IMR-90 (cell line): ENCODE data around the gene CSNK2B. TPM values are rescaled to one million over a fixed set of nuclear protein-coding genes. Genes with fewer than 3 reads are reported as not detected.

Experiments used
- ATAC-seq: fragments of 200-7000 bp; cut with Tn5 transposase; 2 replicates; pipeline ENCODE4 v1.9.1; 2020; ENCODE audit warnings: low read depth, mild to moderate bottlenecking, moderate library complexity
- BruUV-seq: library from RNA; stranded (reverse); fragments of 400-500 nt; replicated peaks from 2 replicates; lab custom pipeline; 2021; lab: Mats Ljungman, UMichigan
- CTCF ChIA-PET: fragments of 300-600 bp; formaldehyde crosslinking; extraction: SDS; loops from one replicate; lab custom pipeline; 2021; ENCODE audit warnings: antibody characterized with exemption; lab: Yijun Ruan, JAX
- POLR2A ChIA-PET: fragments of 300-600 bp; sonication (Branson Sonifier 250); formaldehyde crosslinking; loops from one replicate; lab custom pipeline; 2022; ENCODE audit warnings: antibody characterized with exemption; ENCODE audit not compliant: unreplicated experiment; lab: Charles Lee
- DNase-seq: peaks from one replicate; pipeline ENCODE4 v3.0.0; 2013
- H2AFZ ChIP-seq: replicated peaks from 2 replicates; pipeline ENCODE3; 2013; ENCODE audit warnings: low read length, mild to moderate bottlenecking; ENCODE audit not compliant: poor library complexity
- H2AK5ac ChIP-seq: 2 replicates; pipeline ENCODE4 v1.6.1; 2013; ENCODE audit warnings: low read depth, low read length, inconsistent platforms
- H2AK9ac ChIP-seq: replicated peaks from 2 replicates; pipeline ENCODE3; 2013; ENCODE audit warnings: mild to moderate bottlenecking, low read depth, low read length, moderate library complexity; ENCODE audit not compliant: poor library complexity
- H2BK120ac ChIP-seq: 2 replicates; pipeline ENCODE4 v1.6.1; 2013; ENCODE audit warnings: low read depth, low read length, inconsistent platforms
- H2BK15ac ChIP-seq: 3 replicates; pipeline ENCODE4 v1.6.1; 2013; ENCODE audit warnings: low read depth, low read length, inconsistent platforms
- H2BK20ac ChIP-seq: 2 replicates; pipeline ENCODE4 v1.6.1; 2013; ENCODE audit warnings: low read depth, mild to moderate bottlenecking, inconsistent platforms, low read length, moderate library complexity
- H2BK5ac ChIP-seq: 2 replicates; pipeline ENCODE4 v1.6.1; 2013; ENCODE audit warnings: mild to moderate bottlenecking, low read depth, low read length, inconsistent platforms; ENCODE audit not compliant: poor library complexity, severe bottlenecking
- H3K14ac ChIP-seq: replicated peaks from 2 replicates; pipeline ENCODE4 v1.6.1; 2013; ENCODE audit warnings: low read depth, low read length, inconsistent platforms
- H3K18ac ChIP-seq: 2 replicates; pipeline ENCODE4 v1.6.1; 2013; ENCODE audit warnings: low read depth, low read length, control low read depth
- H3K23ac ChIP-seq: 2 replicates; pipeline ENCODE4 v1.6.1; 2013; ENCODE audit warnings: low read depth, low read length, inconsistent platforms
- H3K27ac ChIP-seq: 2 replicates; pipeline ENCODE4 v1.5.1; 2013; ENCODE audit warnings: mild to moderate bottlenecking, control low read depth, low read length; ENCODE audit not compliant: insufficient read depth
- H3K27me3 ChIP-seq: 2 replicates; pipeline ENCODE4 v1.6.1; 2013; ENCODE audit warnings: low read length; ENCODE audit not compliant: control insufficient read depth, insufficient read depth
- H3K36me3 ChIP-seq: 2 replicates; pipeline ENCODE4 v1.6.1; 2013; ENCODE audit warnings: low read length, mixed read lengths; ENCODE audit not compliant: control insufficient read depth, insufficient read depth
- H3K4ac ChIP-seq: 2 replicates; pipeline ENCODE4 v1.6.1; 2013; ENCODE audit warnings: low read depth, low read length, inconsistent platforms
- H3K4me1 ChIP-seq: 2 replicates; pipeline ENCODE4 v1.6.1; 2013; ENCODE audit warnings: low read length, mixed read lengths; ENCODE audit not compliant: control insufficient read depth, insufficient read depth
- H3K4me2 ChIP-seq: 2 replicates; pipeline ENCODE4 v1.6.1; 2013; ENCODE audit warnings: low read depth, mild to moderate bottlenecking, control low read depth, low read length, moderate library complexity
- H3K4me3 ChIP-seq: 2 replicates; pipeline ENCODE4 v1.5.1; 2013; ENCODE audit warnings: low read depth, mild to moderate bottlenecking, control low read depth, low read length, moderate library complexity; ENCODE audit not compliant: insufficient read depth
- H3K56ac ChIP-seq: 2 replicates; pipeline ENCODE4 v1.6.1; 2013; ENCODE audit warnings: low read length, inconsistent platforms; ENCODE audit not compliant: insufficient read depth; ENCODE audit errors: extremely low read depth
- H3K79me1 ChIP-seq, 2 experiments: 2 replicates each; pipeline ENCODE4 v1.6.1; 2013; ENCODE audit warnings: low read length in 2 of 2, inconsistent platforms in 1 of 2, low read depth in 1 of 2
- H3K9ac ChIP-seq: 2 replicates; pipeline ENCODE4 v1.6.1; 2013; ENCODE audit warnings: low read depth, low read length, control low read depth
- H3K9me1 ChIP-seq: 2 replicates; pipeline ENCODE4 v1.6.1; 2013; ENCODE audit warnings: low read length, inconsistent platforms; ENCODE audit not compliant: insufficient read depth
- H3K9me3 ChIP-seq: 2 replicates; pipeline ENCODE4 v1.6.1; 2013; ENCODE audit warnings: low read length; ENCODE audit not compliant: control insufficient read depth, insufficient read depth
- H4K20me1 ChIP-seq: 2 replicates; pipeline ENCODE4 v1.6.1; 2013; ENCODE audit warnings: low read length, inconsistent platforms; ENCODE audit not compliant: insufficient read depth
- H4K5ac ChIP-seq: 2 replicates; pipeline ENCODE4 v1.6.1; 2013; ENCODE audit warnings: mild to moderate bottlenecking, low read depth, low read length, control low read depth
- H4K8ac ChIP-seq, 2 experiments: 2 replicates each; pipeline ENCODE4 v1.6.1; 2013; ENCODE audit warnings: low read depth in 2 of 2, low read length in 2 of 2, control low read depth in 1 of 2, inconsistent platforms in 1 of 2
- H4K91ac ChIP-seq: 2 replicates; pipeline ENCODE4 v1.6.1; 2013; ENCODE audit warnings: low read depth, low read length, inconsistent platforms; ENCODE audit not compliant: insufficient read depth
- BHLHE40 ChIP-seq: fragments of 150-350 bp; IDR thresholded peaks from 2 replicates; pipeline ENCODE4 v1.6.1; 2016; ENCODE audit warnings: mild to moderate bottlenecking, low read depth, low read length
- CHD1 ChIP-seq: IDR thresholded peaks from 2 replicates; pipeline ENCODE4 v1.6.1; 2012; ENCODE audit warnings: low read depth, low read length, improper control_type of control experiment
- FOS ChIP-seq: fragments of 150-350 bp; IDR thresholded peaks from 2 replicates; pipeline ENCODE4 v1.6.1; 2016; ENCODE audit warnings: low read depth, low read length
- MAFK ChIP-seq: IDR thresholded peaks from 2 replicates; pipeline ENCODE4 v1.6.1; 2012; ENCODE audit warnings: low read depth, low read length, improper control_type of control experiment
- MAZ ChIP-seq: IDR thresholded peaks from 2 replicates; pipeline ENCODE4 v1.6.1; 2012; ENCODE audit warnings: low read depth, mild to moderate bottlenecking, low read length, improper control_type of control experiment, moderate library complexity, borderline replicate concordance
- MXI1 ChIP-seq: IDR thresholded peaks from 2 replicates; pipeline ENCODE4 v1.6.1; 2012; ENCODE audit warnings: low read depth, mild to moderate bottlenecking, low read length, moderate library complexity, borderline replicate concordance
- NFE2L2 ChIP-seq: fragments of 150-350 bp; IDR thresholded peaks from 2 replicates; pipeline ENCODE4 v1.6.1; 2016; ENCODE audit warnings: low read depth, mild to moderate bottlenecking, low read length
- RAD21 ChIP-seq: IDR thresholded peaks from 2 replicates; pipeline ENCODE4 v1.6.1; 2012; ENCODE audit warnings: low read length, improper control_type of control experiment
- RFX5 ChIP-seq: IDR thresholded peaks from 2 replicates; pipeline ENCODE4 v1.8.0; 2012; ENCODE audit warnings: low read depth, mild to moderate bottlenecking, low read length, moderate library complexity
- SMC3 ChIP-seq: fragments of 150-350 bp; IDR thresholded peaks from 2 replicates; pipeline ENCODE4 v1.6.1; 2016; ENCODE audit warnings: low read depth, mild to moderate bottlenecking, antibody characterized with exemption, low read length, moderate library complexity
- WGBS, 2 experiments: methylation state at CpG; one replicate each; pipeline versions ENCODE4 v1.1.5 to v1.1.7; 2013; ENCODE audit warnings: missing lambda C conversion rate in 2 of 2; ENCODE audit not compliant: insufficient read length in 1 of 2; ENCODE audit errors: extremely low coverage in 2 of 2; 5-methylcytosine and 5-hydroxymethylcytosine counted together
- dilution Hi-C: fragments of 300-500 bp; cut with HindIII; formaldehyde crosslinking; loops from one replicate; pipeline ENCODE4 v1.14.3; 2018; ENCODE audit warnings: low sequenced_read_pairs; ENCODE audit not compliant: unreplicated experiment
- in situ Hi-C: fragments of 300-500 bp; cut with MboI; formaldehyde crosslinking; loops from 3 replicates; pipeline ENCODE4 v1.14.3; 2019; ENCODE audit warnings: low sequenced_read_pairs, inconsistent platforms, mixed read lengths
- intact Hi-C: fragments of 100-400 bp; cut with micrococcal nuclease; formaldehyde crosslinking; loops from 2 replicates; pipeline ENCODE4 v1.10.0; 2022
- polyA plus RNA-seq, 3 experiments: library from polyadenylated mRNA; depleted of rRNA; stranded (reverse); fragments of >200 nt; gene quantifications; 2 replicates each; pipeline ENCODE4 v1.2.3, GENCODE V29; 2012; ENCODE audit warnings: low replicate concordance in 1 of 3
- total RNA-seq: library from RNA; depleted of rRNA; stranded (reverse); fragments of >200 nt; gene quantifications from 2 replicates; pipeline ENCODE4 v1.2.3, GENCODE V29; 2012
- TF ChIP-seq, protein P1 (sequence below): fragments of 150-350 bp; IDR thresholded peaks from 2 replicates; pipeline ENCODE4 v1.6.1; 2016; ENCODE audit warnings: low read depth, mild to moderate bottlenecking, low read length, moderate library complexity, borderline replicate concordance
- TF ChIP-seq, protein P2 (sequence below): fragments of 150-350 bp; IDR thresholded peaks from 2 replicates; pipeline ENCODE4 v1.6.1; 2017; ENCODE audit warnings: mild to moderate bottlenecking, antibody characterized with exemption, low read length, low read depth

Gene CSNK2B
- total and polyA plus RNA-seq, 2 of the 4 experiments (the other 2 are of a cell fraction), result 194 to 240 TPM

DNA sequence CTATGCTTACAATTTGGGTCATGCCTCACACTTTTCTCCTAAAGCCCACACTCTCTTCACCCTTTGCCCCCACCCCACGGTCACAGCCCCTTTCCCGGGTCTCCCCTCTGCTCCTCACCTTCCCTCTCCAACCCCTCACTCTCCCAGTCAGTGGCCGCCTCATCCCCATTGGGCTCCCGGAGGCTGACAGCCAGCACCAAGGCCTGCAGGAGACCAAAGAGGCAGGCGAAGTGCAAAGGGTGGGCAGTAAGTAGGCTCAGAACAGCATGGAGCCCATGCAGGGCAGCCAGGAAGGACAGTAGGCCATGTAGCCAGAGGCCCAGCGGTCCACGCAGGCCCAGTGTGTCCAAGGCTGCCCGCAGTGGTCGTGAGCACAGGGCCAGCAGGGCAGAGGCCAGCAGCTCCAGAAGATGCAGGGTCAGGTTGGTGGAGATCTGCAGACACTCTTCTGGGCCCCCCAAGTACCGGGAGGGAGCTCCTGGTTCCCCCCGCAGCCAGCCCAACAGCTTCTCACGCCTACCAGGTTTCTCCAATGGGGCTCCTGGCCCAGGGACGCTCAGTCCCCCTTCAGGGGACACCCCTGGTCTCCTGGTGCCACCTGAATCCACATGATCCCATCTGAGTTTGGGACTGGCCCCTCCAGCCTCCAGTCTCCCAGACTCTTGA, 6.8 kb upstream of the CSNK2B start (continued):
- TF ChIP-seq, protein P1, sequence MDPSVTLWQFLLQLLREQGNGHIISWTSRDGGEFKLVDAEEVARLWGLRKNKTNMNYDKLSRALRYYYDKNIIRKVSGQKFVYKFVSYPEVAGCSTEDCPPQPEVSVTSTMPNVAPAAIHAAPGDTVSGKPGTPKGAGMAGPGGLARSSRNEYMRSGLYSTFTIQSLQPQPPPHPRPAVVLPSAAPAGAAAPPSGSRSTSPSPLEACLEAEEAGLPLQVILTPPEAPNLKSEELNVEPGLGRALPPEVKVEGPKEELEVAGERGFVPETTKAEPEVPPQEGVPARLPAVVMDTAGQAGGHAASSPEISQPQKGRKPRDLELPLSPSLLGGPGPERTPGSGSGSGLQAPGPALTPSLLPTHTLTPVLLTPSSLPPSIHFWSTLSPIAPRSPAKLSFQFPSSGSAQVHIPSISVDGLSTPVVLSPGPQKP, result no peak

DNA sequence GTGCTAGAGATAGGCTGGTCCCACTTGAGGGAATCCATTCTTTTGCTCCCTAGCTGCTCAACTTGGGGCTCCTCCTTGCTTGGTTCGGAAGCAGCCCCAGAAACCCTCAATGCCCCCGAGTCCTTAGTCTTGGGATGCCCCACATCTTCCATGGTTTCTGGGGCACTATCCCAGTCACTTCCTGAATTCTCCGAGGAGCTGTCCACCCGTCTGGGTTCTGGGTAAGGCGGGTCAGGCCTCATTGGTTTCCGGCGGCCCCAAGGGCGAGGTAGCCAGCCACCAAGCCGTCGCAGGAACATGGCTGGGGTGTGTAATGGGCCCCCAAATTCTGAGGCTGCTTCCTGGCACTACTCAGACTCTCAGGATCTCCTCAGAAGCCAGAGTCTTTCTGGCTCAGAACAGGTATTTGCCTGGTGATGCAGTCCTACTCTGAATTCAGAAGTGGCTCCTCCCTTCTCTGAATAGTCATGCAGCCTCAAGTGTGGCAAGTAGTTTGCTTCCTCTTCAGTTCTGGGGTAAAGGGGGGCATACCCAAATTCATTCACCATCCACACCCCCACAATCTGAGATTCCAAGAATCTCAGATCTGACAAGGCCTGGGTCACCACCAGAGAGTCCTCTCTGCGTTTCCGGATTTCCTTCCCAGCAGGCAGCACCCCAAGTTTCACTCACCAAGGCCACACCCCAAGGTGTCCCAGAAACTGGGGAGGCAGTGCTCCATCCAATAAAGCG, 6.1 kb upstream of the CSNK2B start:
- Histone ChIP-seq H3K56ac (peak overlapping the region; percentile 90), H2AFZ (peak overlapping the region; percentile 89), H3K9me3 (no peaks in the 10 kb centered on the region), H4K5ac (peak overlapping the region; percentile 57), H3K27ac (peak overlapping the region; percentile 93), H3K18ac (peak overlapping the region; percentile 47; the same call in 1 of the 2 replicates), H3K27me3 (no peaks in the 10 kb centered on the region), H4K8ac (peak overlapping the region; percentile 82 to 95), H3K4me2 (peak overlapping the region; percentile 87), H3K9ac (peak overlapping the region; percentile 98), H3K9me1 (peaks cover 17% of the 10 kb centered on the region; the same call in 1 of the 2 replicates), H2AK9ac (peak overlapping the region; percentile 90), H2BK120ac (peak overlapping the region; percentile 18; the same call in 1 of the 2 replicates), H3K4me3 (peak overlapping the region; percentile 92), H2BK20ac (no peak overlapping the region), H2BK5ac (peak overlapping the region; percentile 78), H3K4ac (peak overlapping the region; percentile 88), H4K20me1 (peaks cover 17% of the 10 kb centered on the region), H2BK15ac (no peak overlapping the region), H3K79me1 (peaks cover 26 to 80% of the 10 kb centered on the region in 2 experiments; a peak in 3 of 4 replicates), H3K36me3 (peaks cover 15% of the 10 kb centered on the region), H3K23ac (peak overlapping the region; percentile 57), H2AK5ac (peak overlapping the region; percentile 89), H4K91ac (peak overlapping the region; percentile 86), H3K4me1 (peaks cover 21% of the 10 kb centered on the region), H3K14ac (peak overlapping the region; percentile 95)
- in situ Hi-C loops, result no loop called here
- WGBS, 2 experiments, result 39% methylated on average over 7 of the region's 13 CpGs; no CpG with 5 or more reads in 1 of the 2 experiments
- intact Hi-C loops, result loop anchor here (5.0 kb wide), 1 partner anchor 172 kb away; no protein-coding TSS in a partner anchor
- dilution Hi-C loops, result no loop called here
- ChIA-PET POLR2A (interaction anchor here (1.0 to 1.1 kb wide), 2 partner anchors 43 to 161 kb away, joined by 3 read pairs; partner anchors contain the start of gene ABHD16A), CTCF (no interaction called here)
- TSS peak; percentile 43 for BruUV-seq
- ATAC-seq (no peak; the same call in 1 of the 2 replicates), DNase-seq (peak; percentile 23)
- TF ChIP-seq SMC3, result no peak
- TF ChIP-seq RFX5, result no peak
- TF ChIP-seq, protein P2, sequence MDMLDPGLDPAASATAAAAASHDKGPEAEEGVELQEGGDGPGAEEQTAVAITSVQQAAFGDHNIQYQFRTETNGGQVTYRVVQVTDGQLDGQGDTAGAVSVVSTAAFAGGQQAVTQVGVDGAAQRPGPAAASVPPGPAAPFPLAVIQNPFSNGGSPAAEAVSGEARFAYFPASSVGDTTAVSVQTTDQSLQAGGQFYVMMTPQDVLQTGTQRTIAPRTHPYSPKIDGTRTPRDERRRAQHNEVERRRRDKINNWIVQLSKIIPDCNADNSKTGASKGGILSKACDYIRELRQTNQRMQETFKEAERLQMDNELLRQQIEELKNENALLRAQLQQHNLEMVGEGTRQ, result no peak
- TF ChIP-seq MAFK, result no peak
- TF ChIP-seq MXI1, result no peak
- no peak for TF ChIP-seq FOS
- no peak for TF ChIP-seq CHD1
- no peak for TF ChIP-seq MAZ
- TF ChIP-seq RAD21, result no peak
- no peak for TF ChIP-seq NFE2L2
- no peak for TF ChIP-seq BHLHE40
